D341Med (cell line): ENCODE results near the gene LDB2.
"Not testable (repeated sequence)": the region's sequence is repeated elsewhere in the genome, so short reads cannot be mapped to it uniquely, and the experiment has no call there.

Experiments
- DNase-seq: peaks from one replicate; pipeline ENCODE4 v3.0.0; 2012; ENCODE audit warnings: low spot score

LDB2 gene

DNA sequence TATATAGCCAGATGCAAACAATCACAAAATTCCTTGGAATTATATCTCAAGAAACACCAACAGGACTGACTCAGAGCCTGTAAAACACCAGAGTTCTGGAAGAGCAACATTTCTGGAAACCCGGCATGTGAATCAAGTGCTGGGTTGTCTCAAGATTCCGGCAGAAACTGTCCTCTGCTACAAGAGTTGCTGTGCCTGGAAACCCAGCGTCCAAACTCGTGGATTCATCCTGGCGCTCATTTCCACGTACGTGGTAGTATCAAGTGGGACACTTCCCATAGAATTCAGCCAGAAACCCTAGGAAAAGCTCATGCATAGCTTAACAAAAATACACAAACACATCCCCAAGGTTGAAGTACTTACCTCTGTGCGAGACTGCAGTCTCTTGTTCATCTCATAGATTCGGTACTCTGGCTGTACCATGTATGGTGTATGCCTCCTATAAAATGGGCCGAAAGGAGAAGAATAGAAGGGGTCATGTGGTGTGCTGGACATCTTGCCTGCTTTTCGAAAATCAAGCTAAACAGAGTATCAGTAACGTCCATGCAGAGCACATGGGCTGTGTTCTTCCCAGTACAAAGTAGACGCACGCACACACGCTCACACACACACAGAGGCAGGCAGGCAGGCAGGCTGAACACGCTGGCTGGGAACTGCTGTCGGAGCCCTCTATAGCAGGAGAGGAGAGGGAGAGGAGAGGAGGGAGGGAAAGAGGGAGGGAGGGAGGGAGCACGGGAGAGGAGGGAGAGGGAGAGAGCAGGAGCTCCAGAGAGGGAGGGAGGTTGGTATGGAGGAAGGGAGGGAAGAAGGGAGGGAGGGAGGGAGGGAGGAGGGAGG, at the start of gene LDB2:
Gene LDB2 (minus strand): TSS at position 655 of the 837 bp plus-strand sequence.
- DNase-seq, result no peak

DNA sequence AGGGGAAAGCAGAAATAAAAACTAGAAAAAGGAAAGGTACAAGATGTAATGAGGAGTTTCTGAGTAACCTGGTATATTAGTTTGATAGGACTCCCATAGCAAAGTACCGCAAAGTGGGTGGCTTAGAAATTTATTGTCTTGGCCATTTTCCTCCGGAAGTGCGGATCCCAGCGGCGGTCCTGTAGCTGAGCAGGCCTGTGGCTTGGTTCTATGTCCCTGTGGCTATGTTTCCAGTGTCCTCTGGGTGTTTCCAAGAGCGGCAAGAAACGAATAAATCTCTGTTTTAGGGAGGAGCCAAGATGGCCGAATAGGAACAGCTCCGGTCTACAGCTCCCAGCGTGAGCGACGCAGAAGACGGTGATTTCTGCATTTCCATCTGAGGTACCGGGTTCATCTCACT, 44.0 kb upstream of the LDB2 start:
- no peak for DNase-seq

DNA sequence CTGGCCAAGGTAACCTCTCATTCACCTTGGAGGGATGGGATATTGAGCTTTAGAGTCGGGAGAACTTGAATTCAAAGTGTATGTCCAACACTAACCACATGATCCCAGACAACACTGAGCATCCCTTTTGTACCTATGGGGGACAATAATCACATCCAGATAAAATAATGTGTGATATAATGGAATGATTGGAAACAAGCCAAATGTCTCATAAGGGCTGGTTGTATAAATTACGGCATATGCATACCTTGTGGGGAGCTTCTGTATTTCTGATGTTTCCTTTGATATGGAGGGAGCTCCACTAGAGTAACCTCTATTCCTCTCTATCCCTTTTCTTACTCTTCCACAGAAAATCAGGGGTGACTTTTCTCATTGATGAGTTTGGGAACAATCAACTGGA, 40.7 kb upstream of the LDB2 start:
- DNase-seq, result no peak

DNA sequence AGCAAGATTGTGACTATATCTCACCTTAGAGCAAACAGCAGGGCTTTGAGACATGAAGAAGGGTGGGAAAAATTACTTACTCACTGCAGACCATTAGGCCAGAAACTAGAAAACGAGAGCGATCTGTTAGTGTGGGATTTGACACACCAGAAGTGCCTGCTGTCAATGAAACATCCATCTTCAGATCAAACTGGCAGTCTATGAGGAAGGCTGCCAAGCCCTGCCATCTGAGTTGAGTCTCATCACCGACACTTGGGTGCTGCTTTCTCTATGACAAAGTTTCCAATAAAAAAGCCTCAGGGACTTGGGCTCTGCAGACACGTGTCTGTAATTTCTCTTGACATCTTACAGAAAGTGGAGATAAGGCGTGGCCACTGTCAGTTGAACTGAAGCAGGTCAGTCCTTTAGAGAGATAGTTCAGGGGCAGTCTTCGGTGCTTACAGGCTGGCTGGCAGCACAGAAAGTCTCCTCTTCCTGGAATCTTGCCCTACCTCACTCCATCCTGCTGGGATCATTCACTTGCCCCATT, 40.1 kb upstream of the LDB2 start:
- no peak for DNase-seq

DNA sequence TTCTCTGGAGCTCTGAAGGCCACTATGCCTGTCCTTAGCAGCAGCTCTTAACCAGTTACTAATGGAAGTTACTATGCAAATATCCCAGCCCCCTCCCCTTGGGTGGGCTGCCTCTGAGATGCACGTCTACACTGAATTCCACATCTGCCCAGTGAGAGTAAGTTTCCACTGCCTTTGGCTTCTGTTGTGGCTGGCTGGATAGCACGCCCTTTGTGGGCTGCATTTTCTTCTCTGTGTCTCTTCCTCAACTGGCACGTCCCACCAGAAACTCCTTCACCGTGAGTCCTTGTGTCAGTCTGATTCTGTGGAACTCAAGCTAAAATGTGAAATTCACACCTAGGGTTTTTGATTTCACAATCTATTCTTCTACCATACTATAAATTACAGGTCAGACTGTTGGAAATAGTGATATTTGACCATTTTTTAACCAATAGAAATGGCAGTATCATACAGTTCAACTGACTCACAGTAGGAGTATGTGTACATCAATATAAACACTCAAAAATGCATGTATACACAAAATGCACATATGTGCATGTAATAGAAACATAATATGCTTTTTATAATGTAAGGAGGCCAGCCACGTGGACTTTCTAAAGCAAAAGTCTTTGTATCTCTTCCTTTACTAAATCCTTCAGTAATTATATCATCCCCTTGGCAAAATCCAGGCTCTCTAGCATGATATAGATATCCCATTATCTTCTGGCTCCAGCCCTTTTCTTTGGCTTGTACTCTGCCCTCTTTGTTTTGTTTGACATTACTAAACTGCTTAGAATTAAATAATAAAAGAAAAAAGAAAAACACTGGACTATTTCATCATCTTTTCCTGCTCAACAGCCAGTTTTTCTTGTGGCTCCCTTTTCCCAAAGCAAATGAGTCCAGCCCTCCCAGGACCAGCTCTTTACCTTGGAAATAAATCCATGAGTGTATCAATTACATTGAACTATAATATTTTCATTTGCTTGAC, 33.2 kb upstream of the LDB2 start:
- no peak for DNase-seq

DNA sequence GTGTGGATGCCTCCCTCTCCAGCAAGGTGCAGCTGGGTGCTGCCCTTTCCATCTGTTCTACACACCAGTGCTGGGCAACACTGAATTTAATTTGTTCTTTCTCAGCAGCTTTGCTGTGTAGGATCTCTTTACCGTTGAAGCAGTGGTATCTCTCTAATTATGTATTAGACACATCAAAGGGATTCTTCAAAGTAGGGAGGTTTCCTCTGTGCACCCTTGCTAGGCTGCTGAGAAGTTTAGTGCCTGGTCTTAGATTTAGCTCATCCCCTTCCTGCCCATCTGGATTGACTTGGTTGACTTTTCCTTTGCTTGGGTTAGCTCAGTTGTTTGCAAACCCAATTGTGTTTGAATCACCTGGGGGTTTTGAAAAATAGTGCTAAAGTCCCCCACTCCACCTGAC, 27.8 kb upstream of the LDB2 start:
- no peak for DNase-seq

DNA sequence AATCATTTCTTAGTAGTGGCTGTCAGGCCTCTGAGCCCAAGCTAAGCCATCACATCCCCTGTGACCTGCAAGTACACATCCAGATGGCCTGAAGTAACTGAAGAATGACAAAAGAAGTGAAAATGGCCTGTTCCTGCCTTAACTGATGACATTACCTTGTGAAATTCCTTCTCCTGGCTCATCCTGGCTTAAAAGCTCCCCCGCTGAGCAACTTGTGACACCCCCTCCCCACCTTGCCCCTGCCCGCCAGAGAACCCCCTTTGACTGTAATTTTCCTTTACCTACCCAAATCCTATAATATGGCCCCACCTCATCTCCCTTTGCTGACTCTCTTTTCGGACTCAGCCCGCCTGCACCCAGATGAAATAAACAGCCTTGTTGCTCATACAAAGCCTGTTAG, 20.3 kb upstream of the LDB2 start:
- not testable (repeated sequence) for DNase-seq

DNA sequence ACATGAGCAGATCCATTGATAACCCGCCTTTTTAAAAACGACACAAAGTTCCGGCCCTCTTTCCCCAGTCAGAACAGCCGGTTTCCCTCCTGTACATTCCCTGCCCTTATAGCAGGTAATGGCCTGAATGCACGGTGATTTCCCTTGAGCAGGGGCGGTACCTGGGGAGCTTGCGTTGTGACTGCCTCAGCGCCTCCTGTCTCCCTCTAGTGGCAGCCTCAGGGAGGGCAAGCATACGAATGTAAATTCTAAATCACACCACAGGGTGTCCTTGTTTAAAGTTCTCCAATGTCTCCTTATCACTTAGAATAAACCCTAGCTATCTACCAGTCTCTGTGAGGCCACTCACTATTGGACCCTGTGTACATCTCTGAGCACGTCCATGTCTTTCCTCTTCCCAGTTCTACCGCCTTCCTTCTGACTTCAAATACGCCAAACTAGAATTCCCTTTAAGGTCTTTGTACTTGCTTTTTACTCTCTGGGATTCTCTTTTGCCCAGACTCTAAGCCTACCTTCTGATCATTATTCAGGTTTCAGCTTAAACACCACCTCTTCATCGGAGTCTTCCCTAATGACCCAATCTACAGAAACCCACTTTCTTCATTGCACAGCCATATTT, 18.4 kb upstream of the LDB2 start:
- peak; percentile 76 for DNase-seq

DNA sequence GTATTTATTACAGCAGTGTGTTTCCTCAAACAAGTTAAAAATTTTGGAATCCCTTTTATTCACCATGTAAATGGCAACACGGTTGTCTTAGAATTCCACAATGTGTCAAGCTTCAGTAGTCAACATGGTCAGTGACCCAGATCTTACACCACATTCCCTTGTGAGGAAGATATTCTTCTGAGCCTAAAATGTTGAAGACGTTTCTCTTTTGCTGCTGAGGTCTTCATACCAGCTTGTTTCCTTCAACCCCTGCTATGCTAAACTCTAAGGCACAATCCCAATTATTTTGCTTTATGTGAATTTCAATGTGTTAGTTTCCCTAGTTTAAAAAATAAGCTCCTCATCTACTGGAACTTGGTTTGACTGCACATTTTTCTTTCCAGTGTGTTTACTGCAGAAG, 17.6 kb upstream of the LDB2 start:
- DNase-seq, result no peak

DNA sequence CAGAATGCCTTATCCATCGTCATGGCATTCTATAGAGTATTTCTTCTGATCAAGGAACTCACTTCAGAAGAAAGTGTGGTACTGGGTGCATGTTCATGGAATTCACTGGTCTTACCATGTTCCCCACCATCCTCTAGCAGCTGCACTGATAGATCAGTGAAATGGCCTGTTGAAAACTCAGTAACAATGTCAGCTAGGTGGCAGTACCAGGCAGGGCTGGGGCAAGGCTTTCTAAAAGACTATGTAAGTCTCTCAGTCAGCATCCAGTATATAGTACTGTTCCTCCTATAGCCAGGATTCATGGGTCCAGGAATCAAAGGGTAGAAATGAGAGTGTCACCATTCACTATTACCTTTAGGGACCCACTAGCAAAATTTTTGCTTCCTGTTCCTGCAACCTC, 15.8 kb upstream of the LDB2 start:
- DNase-seq, result no peak

DNA sequence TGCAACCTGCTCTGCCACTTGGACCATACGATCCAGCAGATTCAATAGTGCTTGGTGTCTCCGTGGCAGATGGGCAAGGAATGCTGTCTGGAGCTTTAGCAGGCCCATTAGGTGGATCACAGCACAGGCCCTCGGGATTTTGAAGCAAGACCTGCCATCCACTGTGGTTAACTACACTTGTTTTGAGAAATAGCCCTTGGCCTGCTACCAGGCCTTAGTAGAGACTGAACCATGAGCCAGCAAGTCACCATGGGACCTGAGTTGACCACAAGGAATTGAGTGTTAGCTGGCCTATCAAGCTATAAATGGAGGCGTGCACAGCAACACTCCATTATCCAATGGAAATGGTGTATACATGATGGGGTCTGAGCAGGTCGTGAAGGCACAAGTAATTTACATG, 14.5 kb upstream of the LDB2 start:
- DNase-seq, result no peak

DNA sequence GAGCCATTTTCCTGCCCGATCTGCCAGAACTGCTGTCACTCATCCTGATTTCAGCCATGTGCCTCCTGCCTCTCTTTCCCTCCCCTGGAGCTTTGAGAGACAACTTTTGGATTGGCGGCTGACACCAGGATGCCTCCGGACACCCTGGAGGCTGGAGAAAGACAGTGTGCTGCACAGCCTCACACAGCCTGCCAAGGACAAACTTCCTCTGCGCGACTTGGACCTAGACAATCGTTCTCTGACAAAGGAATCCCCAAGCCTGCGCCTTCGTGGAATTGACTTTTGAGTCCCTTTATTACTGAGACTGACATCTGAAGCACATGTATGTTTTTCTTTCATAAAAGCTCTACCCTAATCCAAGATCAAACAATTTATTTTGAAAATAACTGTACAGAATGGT, 10.8 kb upstream of the LDB2 start:
- no peak for DNase-seq

DNA sequence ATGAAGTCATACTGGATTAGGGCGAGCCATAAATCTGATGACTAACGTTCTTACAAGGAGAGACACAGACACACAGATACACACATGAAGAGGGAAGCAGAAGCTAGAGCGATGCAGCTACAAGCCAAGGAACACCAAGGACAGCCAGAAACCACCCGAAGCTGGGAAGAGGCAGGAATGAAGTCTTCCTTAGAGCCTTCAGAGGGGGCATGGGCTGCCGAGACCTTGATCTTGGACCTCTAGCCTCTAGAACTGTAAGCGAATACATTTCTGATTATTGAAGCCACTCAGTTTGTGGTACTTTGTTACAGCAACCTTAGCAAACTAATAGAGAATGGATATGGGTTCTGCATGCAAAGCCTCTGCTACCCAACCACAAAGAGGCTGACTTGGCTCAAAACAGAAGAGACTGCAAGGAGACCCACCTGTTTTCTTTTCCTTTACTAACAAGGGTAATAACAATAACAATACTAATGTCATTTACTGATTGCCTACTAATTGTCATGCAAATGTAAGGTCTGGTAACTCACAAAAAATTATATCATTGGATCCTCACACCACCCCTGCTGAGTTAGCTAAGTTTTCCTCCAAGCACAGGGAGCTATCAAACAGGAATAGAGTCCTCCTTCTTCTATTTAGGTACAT, 10.1 kb upstream of the LDB2 start:
- DNase-seq, result no peak

DNA sequence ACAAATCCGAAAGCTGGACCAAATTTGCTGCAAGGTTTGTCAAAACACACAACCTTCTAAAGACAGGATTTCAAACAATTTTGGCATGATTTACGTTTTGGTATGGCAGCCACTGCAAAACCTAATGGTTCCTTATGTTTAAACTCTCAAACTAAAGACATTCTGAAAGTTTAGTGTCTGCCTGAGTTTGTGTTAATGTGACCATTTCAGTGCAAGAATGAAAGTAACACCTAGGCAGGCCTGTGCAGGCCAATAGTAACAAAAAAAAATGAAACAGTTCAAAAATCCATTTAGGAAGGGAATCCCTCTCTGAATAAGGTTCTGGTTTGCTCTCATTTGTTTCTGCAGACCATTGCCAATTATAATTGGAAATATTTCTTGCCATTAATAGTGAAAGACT, 1.9 kb upstream of the LDB2 start:
- DNase-seq, result no peak

DNA sequence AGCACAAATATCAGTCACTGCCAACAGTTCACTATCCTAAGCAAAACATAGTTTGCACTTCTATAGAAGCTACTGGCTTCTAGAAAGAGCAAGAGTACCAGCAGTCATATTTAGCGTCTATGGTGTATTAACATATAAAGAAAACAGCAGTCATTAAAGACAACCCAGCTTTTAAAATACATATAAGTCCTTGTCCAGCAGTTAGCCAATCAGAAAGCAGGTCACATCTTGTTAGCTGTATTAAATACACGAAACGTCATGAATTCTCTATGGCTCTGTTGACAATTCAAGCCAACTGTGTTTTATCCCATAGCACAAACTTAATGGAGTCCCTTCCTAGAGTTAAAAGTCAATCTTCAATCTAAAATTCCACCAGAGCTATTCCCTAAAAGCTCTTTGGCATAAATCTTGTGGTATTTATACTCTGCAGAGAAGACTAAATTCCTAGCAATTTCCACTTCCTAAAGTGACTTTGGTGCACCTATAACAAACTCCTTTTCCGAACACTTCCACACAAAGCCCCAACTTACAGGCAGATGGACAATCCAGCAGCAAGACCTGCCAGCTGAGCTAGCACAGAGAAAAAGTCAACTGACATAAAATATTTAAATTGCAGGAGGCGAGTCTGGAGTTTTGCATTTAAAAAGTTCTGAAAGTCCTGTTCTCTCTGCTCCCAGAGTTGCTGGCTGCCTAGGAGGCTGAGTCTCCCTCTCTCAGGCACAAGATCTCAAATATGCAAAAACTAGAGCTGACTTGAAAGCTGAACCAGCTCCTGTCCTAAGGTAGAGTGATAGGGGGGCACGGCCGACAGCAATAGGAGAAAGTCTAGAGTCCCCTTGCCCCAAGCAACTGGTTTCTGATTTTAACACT, 1.3 kb downstream of the LDB2 start:
- no peak for DNase-seq

DNA sequence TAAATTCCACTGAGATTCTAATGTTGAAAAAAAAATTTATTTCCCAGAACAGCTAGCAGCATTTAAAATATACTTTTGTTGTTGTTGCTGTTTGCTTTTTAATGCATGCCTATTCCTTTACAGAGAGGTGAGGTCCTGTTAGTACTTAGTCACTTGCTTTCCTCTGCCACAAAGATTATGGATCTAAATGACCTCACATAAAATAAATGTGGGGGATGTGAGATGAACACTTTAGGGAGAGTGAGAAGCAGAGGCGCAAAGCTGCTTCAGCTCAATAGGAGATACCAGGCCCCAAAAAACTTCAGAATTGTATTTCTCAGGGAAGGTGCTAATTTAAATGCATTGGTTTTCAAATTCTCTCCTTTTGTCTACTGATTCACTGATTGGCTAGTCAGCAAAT, 4.0 kb downstream of the LDB2 start:
- no peak for DNase-seq

DNA sequence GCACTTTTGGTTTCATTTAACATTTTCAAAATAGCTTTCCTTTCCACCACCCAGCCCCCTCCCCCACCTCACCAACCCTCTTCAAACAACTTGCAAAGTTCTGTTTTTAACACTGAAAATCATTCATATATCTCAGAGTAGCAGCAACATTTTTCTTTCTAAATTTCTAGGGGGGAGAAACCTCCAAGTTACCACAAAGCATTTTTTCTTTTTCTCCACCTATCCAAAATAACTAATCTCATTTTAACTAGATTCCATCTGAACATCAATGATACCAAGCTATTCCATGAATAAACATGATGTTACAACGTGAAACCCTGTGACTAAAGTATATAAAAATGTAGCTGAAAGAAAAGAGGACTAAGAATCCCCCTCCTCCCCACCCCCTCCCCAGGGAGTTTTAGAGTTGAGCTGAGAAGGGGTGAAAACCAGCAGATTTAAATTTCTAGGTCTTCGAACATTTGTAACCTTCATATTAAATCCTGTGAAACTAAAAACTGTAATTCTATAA, 5.2 kb downstream of the LDB2 start:
- DNase-seq, result no peak

DNA sequence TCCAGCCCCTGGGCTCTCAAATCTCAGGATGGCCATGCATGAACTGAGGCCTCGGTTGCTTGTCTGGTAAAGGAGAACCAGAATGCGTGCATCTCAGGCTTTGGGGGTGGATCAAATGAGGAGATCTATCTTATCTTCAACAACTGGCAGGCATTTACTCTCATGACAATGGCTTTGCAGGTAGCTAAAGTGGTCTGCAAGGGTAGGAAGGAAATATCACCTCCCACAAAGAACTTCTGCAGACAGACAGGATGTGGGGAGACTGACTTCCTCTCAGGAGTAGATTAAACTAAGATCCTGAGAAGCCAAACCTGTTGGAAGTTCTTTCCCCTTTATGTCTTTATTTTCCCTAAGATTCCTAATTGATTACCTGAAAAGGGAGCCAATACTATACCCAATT, 7.8 kb downstream of the LDB2 start:
- no peak for DNase-seq

DNA sequence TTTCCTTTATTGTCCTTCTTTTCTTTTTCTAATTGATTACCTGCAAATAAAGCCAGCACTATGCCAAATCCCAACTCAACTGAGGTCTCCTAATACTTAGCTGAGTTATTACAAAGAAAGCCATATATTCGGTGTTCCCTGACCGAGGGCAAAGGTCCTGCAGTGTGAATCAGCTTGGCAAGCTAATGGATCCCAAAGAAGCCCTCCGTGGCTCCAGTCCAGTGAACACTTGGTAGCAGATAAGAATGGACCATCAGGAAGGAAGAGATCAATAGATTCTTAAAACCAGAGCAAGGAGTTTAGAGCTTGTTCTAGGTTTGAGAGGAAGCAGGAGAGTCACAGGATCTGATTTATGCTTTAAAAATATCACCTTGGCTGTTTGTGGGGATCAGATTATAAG, 8.5 kb downstream of the LDB2 start:
- no peak for DNase-seq

DNA sequence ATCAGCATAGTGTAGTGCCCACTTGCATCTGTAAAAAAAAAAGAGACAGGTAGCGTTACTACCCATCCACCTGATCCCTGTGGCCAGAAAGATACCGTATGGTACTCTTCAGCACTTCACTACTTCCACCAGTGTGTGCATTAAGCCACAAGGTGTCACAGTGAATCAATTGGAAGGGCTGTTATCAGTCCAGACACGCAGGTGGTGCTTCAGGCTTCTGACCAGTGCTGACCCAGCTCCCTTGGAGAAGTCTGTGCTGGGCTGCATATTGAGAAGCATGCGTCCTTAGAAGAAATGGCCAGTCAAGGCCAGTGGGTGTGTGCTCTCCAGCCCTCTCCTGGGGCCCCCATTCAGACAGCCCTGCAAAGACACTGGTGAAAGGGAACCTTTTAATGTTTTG, 10.6 kb downstream of the LDB2 start:
- DNase-seq, result no peak
